Breast epithelium (tissue), 3 donors: Measurements from ENCODE around the gene OLIG3.

Source experiments
- POLR2A ChIP-seq: fragments of 450-650 bp; IDR thresholded peaks from one replicate; pipeline ENCODE4 v1.6.1; 2016; ENCODE audit warnings: antibody characterized with exemption, mild to moderate bottlenecking, moderate library complexity
- POLR2AphosphoS5 ChIP-seq, 3 donors: sonication (generic); formaldehyde crosslinking; IDR thresholded peaks; one replicate each; pipeline ENCODE4 v1.6.1; 2017; ENCODE audit warnings: antibody characterized with exemption in 3 of 3
- TF ChIP-seq, protein P1 (sequence below), 3 donors: fragments of 450-650 bp; IDR thresholded peaks; one replicate each; pipeline ENCODE4 v1.5.1; 2016 to 2017; ENCODE audit warnings: antibody characterized with exemption in 3 of 3, mild to moderate bottlenecking in 3 of 3, moderate library complexity in 3 of 3

DNA sequence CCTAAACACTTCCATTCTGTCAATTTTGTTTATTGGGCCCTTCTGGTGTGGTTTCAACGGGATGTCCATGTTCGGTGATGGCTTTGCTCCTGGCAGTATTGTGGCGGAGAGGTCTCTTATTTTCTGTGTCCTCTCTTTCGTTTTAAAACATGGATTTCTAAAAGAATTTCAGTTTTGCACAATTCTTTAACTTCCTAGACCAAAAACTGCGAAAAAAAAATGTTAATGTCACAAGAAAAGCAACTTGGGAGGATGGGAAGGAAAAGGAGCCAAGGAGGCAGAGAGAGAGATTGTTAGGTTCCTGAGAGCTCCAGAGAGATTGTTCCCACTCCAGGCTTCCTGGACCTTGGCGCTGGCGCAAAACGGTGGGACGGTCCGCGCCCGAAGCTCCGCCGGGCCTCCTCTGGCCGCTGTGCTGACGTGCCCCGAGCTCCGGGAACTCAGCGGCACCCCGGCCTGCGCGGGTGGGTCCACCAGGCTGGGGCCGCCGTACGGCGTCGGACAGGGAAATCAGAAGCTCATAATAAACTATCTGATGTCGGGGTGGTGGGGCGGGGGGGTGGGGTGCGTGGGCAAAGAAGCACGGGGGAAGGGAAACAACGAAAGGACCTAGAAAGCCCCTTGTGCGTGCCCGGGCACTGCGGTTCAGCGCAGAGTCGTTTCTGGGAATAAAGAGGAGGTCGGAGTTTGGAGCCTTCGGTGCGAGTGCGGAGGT lies 951 bp upstream of the OLIG3 start:
- TF ChIP-seq, protein P1, sequence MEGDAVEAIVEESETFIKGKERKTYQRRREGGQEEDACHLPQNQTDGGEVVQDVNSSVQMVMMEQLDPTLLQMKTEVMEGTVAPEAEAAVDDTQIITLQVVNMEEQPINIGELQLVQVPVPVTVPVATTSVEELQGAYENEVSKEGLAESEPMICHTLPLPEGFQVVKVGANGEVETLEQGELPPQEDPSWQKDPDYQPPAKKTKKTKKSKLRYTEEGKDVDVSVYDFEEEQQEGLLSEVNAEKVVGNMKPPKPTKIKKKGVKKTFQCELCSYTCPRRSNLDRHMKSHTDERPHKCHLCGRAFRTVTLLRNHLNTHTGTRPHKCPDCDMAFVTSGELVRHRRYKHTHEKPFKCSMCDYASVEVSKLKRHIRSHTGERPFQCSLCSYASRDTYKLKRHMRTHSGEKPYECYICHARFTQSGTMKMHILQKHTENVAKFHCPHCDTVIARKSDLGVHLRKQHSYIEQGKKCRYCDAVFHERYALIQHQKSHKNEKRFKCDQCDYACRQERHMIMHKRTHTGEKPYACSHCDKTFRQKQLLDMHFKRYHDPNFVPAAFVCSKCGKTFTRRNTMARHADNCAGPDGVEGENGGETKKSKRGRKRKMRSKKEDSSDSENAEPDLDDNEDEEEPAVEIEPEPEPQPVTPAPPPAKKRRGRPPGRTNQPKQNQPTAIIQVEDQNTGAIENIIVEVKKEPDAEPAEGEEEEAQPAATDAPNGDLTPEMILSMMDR (IDR thresholded peaks at IDR 0.05), result no peak
- TF ChIP-seq POLR2AphosphoS5 (IDR thresholded peaks at IDR 0.05) (peak in 1 of 3 donors; percentile 17), POLR2A (no peak)
